SU-DHL-6 (cell line): Measurements from ENCODE around the gene CRTC3.

Experiments used
- H2AFZ ChIP-seq: fragments of 200-600 bp; sonication (generic); 2 replicates; pipeline ENCODE4 v1.6.1; 2014; ENCODE audit warnings: low read depth, mild to moderate bottlenecking, moderate library complexity, mixed read lengths, antibody characterized with exemption, low read length; ENCODE audit not compliant: severe bottlenecking
- H3F3A ChIP-seq: fragments of 200-600 bp; shearing (Covaris generic); 2 replicates; pipeline ENCODE4 v1.6.0; 2016; ENCODE audit warnings: antibody characterized with exemption, mild to moderate bottlenecking; ENCODE audit not compliant: insufficient read depth
- H3K27ac ChIP-seq: fragments of 200-600 bp; sonication (generic); 2 replicates; pipeline ENCODE4 v1.5.1; 2016; ENCODE audit warnings: low read depth, mild to moderate bottlenecking, low read length, moderate library complexity, mixed read lengths
- H3K27me3 ChIP-seq: fragments of 200-600 bp; sonication (generic), shearing (Covaris generic); 2 replicates; pipeline ENCODE4 v1.6.0; 2014; ENCODE audit warnings: mild to moderate bottlenecking, low read length
- H3K36me3 ChIP-seq: fragments of 200-600 bp; sonication (generic); 2 replicates; pipeline ENCODE4 v1.6.1; 2014; ENCODE audit warnings: mild to moderate bottlenecking, low read length, mixed read lengths
- H3K4me2 ChIP-seq: fragments of 300-600, 200-600 bp; shearing (Covaris generic), sonication (generic); 2 replicates; pipeline ENCODE4 v1.6.0; 2014; ENCODE audit warnings: low read length, low read depth, mild to moderate bottlenecking; ENCODE audit not compliant: poor library complexity, severe bottlenecking
- H3K4me3 ChIP-seq: fragments of 200-600 bp; sonication (generic); 2 replicates; pipeline ENCODE4 v1.5.1; 2014; ENCODE audit warnings: antibody characterized with exemption, low read length, mild to moderate bottlenecking, mixed read lengths; ENCODE audit not compliant: insufficient read depth, poor library complexity, severe bottlenecking
- H3K79me2 ChIP-seq: fragments of 200-600 bp; sonication (generic); 2 replicates; pipeline ENCODE4 v1.6.1; 2014; ENCODE audit warnings: mild to moderate bottlenecking, low read length, moderate library complexity; ENCODE audit not compliant: insufficient read depth
- H3K9ac ChIP-seq: fragments of 200-600 bp; sonication (generic); 2 replicates; pipeline ENCODE4 v1.7.0; 2014; ENCODE audit warnings: mild to moderate bottlenecking, low read length
- H3K9me2 ChIP-seq: fragments of 200-600 bp; sonication (generic); replicated peaks from 2 replicates; pipeline ENCODE4 v1.6.1; 2014; ENCODE audit warnings: low read length; ENCODE audit not compliant: insufficient read depth
- H3K9me3 ChIP-seq: fragments of 200-600 bp; sonication (generic); 2 replicates; pipeline ENCODE4 v1.6.1; 2014; ENCODE audit warnings: low read length, mixed read lengths; ENCODE audit not compliant: insufficient read depth
- H4K20me1 ChIP-seq: fragments of 200-600 bp; sonication (generic); 2 replicates; pipeline ENCODE4 v1.6.1; 2014; ENCODE audit warnings: low read depth, mild to moderate bottlenecking, antibody characterized with exemption, low read length, moderate library complexity, mixed read lengths
- CTCF ChIP-seq: fragments of 200-600 bp; sonication (generic); IDR thresholded peaks from one replicate; pipeline ENCODE4 v1.5.1; 2017; ENCODE audit warnings: antibody characterized with exemption, mild to moderate bottlenecking, low read length, moderate library complexity; ENCODE audit not compliant: insufficient read depth, poor library complexity, severe bottlenecking
- EZH2phosphoT487 ChIP-seq: fragments of 200-600 bp; sonication (generic), shearing (Covaris generic); conservative IDR thresholded peaks from 2 replicates; pipeline ENCODE4 v1.6.1; 2018; ENCODE audit warnings: mild to moderate bottlenecking, antibody characterized with exemption, low read length, moderate library complexity, mixed read lengths

The CRTC3 gene

GRCh38 chr15:90560229-90560776 is 30.6 kb downstream of the CRTC3 start:
- Histone ChIP-seq H3K4me3 (no peak overlapping the region), H3K4me2 (no peak overlapping the region), H3K36me3 (no peaks in the 10 kb centered on the region), H3K27me3 (no peaks in the 10 kb centered on the region), H4K20me1 (peaks cover 4% of the 10 kb centered on the region; the same call in 1 of the 2 replicates), H2AFZ (no peak overlapping the region), H3K27ac (no peak overlapping the region), H3F3A (no peaks in the 10 kb centered on the region), H3K9me2 (no peaks in the 10 kb centered on the region), H3K79me2 (no peaks in the 10 kb centered on the region), H3K9me3 (no peaks in the 10 kb centered on the region), H3K9ac (no peak overlapping the region)
- TF ChIP-seq CTCF (no peak), EZH2phosphoT487 (no peak)

- Histone ChIP-seq H3F3A (no peaks in the 10 kb centered on the region), H3K4me2 (no peak overlapping the region), H4K20me1 (peaks cover 4% of the 10 kb centered on the region; the same call in 1 of the 2 replicates), H3K79me2 (no peaks in the 10 kb centered on the region), H3K4me3 (no peak overlapping the region), H3K36me3 (no peaks in the 10 kb centered on the region), H3K27ac (no peak overlapping the region), H3K9me2 (no peaks in the 10 kb centered on the region), H3K9me3 (no peaks in the 10 kb centered on the region), H2AFZ (no peak overlapping the region), H3K27me3 (no peaks in the 10 kb centered on the region), H3K9ac (no peak overlapping the region)
- TF ChIP-seq EZH2phosphoT487 (no peak), CTCF (no peak)
Measured at GRCh38 chr15:90561344-90562244, 31.9 kb downstream of the CRTC3 start.

- H2AFZ ChIP-seq: no peak overlapping the region
- TF ChIP-seq CTCF (no peak), EZH2phosphoT487 (no peak)
- peaks cover 4% of the 10 kb centered on the region; the same call in 1 of the 2 replicates for H4K20me1 ChIP-seq
- H3K27ac ChIP-seq: no peak overlapping the region
- H3K9me2 ChIP-seq: no peaks in the 10 kb centered on the region
- H3K9ac ChIP-seq: no peak overlapping the region
- no peaks in the 10 kb centered on the region for H3K9me3 ChIP-seq
- H3K27me3 ChIP-seq: no peaks in the 10 kb centered on the region
- no peaks in the 10 kb centered on the region for H3K36me3 ChIP-seq
- H3K79me2 ChIP-seq: no peaks in the 10 kb centered on the region
- no peak overlapping the region for H3K4me3 ChIP-seq
- H3F3A ChIP-seq: no peaks in the 10 kb centered on the region
- no peak overlapping the region for H3K4me2 ChIP-seq
Measured at GRCh38 chr15:90562669-90563068, 32.9 kb downstream of the CRTC3 start.
